ENCODE data around the gene ENTPD6.

ENTPD6 gene

DNA sequence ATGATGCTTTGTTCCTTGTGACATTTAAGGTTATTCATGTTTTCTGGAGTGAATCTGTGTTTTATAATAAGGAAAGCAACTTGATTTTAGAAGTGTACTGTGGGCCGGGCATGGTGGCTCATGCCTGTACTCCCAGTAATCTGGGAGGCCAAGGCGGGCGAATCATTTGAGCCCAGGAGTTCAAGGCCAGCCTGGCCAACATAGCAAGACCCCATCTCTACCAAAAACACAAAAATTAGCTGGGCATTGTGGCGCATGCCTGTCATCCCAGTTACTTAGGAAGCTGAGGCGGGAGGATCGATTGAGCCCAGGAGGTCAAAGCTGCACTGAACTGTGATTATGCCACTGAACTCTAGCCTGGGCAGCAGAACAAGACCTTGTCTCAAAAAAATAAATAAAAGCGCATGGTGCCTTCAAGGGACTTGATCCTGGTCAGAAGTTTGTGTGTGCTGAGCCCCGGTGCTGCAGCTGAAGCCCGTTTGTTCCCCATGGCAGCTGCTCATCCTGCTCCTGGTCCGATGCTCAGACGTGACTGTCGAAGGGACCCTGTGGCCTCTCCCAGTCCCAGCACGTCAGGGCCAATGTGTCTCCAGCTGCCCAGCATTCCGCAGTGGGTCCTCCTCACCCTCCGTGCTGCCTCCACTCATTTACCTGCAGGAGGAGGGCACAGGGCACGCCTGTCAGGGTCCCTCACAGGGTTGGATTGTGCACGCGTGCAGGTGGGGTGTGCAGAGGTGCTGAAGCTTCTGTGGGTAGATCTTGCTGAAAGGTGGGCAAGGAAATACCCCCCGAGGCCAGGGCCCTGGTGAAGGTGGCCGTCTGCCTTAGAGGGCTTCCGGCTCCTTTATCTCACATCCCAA lies 18.3 kb downstream of the ENTPD6 start:
- no peaks in the 10 kb centered on the region for H3K4me1 ChIP-seq (ENCODE audit: control insufficient read depth, low read depth, low read length)
- H3K27ac ChIP-seq (ENCODE audit: low read length): no peak overlapping the region
- no peak overlapping the region for H3K4me3 ChIP-seq (ENCODE audit: low read length)
- H3K27me3 ChIP-seq (ENCODE audit: control insufficient read depth, insufficient read depth, low read length): no peaks in the 10 kb centered on the region
- H3K9me3 ChIP-seq (ENCODE audit: control insufficient read depth, low read depth, low read length): no peaks in the 10 kb centered on the region
- peaks cover 18% of the 10 kb centered on the region for H3K36me3 ChIP-seq (ENCODE audit: control insufficient read depth, low read depth, low read length)
- no peak overlapping the region for H3K9ac ChIP-seq (ENCODE audit: low read length)

GRCh38 chr20:25214426-25214790 lies 18.9 kb downstream of the ENTPD6 start:
- Histone ChIP-seq H3K4me1 (ENCODE audit: control insufficient read depth, low read depth, low read length) (no peaks in the 10 kb centered on the region), H3K27ac (ENCODE audit: low read length) (no peak overlapping the region), H3K4me3 (ENCODE audit: low read length) (no peak overlapping the region), H3K9me3 (ENCODE audit: control insufficient read depth, low read depth, low read length) (no peaks in the 10 kb centered on the region), H3K36me3 (ENCODE audit: control insufficient read depth, low read depth, low read length) (peaks cover 19% of the 10 kb centered on the region), H3K9ac (ENCODE audit: low read length) (no peak overlapping the region), H3K27me3 (ENCODE audit: control insufficient read depth, insufficient read depth, low read length) (no peaks in the 10 kb centered on the region)

DNA sequence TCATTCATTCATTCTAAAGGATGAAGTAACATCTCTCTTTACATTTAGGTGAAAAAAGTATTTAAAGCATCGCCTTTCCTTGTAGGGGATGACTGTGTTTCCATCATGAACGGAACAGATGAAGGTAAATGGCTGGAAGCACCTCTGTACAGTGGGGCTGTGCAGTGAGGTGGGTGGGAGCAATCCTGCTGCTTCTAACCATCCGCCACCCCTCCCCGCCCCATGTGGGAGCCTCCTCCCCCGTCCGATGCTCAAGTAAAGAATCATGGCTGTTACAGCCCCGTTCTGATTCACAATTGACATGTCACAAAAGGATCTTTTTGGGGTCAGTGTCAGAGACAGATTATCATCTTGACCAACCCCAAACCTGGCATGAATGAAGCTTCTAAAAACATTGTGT lies 19.3 kb downstream of the ENTPD6 start:
- H3K4me3 ChIP-seq (ENCODE audit: low read length): no peak overlapping the region
- no peak overlapping the region for H3K27ac ChIP-seq (ENCODE audit: low read length)
- H3K4me1 ChIP-seq (ENCODE audit: control insufficient read depth, low read depth, low read length): no peaks in the 10 kb centered on the region
- H3K9ac ChIP-seq (ENCODE audit: low read length): no peak overlapping the region
- H3K36me3 ChIP-seq (ENCODE audit: control insufficient read depth, low read depth, low read length): peaks cover 19% of the 10 kb centered on the region
- no peaks in the 10 kb centered on the region for H3K9me3 ChIP-seq (ENCODE audit: control insufficient read depth, low read depth, low read length)
- no peaks in the 10 kb centered on the region for H3K27me3 ChIP-seq (ENCODE audit: control insufficient read depth, insufficient read depth, low read length)

DNA sequence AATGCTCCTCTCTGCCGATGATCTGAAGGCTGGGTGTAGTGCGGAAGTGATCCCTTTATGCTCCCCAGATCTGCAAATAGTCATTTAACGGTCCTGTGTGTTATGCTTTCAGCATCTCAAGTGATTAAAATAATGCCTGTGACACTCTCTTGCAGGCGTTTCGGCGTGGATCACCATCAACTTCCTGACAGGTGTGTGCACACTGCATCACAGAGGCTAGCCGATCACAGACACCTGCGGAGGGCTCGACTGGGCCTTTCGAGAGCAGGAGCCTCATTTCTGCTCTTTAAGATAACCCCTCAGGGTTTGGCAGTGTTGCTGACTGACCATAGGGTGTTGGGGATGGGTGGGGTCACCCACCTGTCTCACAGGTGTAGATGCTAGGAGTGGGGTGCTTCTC lies 20.0 kb downstream of the ENTPD6 start:
- Histone ChIP-seq H3K4me3 (ENCODE audit: low read length) (no peak overlapping the region), H3K27ac (ENCODE audit: low read length) (no peak overlapping the region), H3K36me3 (ENCODE audit: control insufficient read depth, low read depth, low read length) (peaks cover 19% of the 10 kb centered on the region), H3K9me3 (ENCODE audit: control insufficient read depth, low read depth, low read length) (no peaks in the 10 kb centered on the region), H3K4me1 (ENCODE audit: control insufficient read depth, low read depth, low read length) (no peaks in the 10 kb centered on the region), H3K9ac (ENCODE audit: low read length) (no peak overlapping the region), H3K27me3 (ENCODE audit: control insufficient read depth, insufficient read depth, low read length) (no peaks in the 10 kb centered on the region)

DNA sequence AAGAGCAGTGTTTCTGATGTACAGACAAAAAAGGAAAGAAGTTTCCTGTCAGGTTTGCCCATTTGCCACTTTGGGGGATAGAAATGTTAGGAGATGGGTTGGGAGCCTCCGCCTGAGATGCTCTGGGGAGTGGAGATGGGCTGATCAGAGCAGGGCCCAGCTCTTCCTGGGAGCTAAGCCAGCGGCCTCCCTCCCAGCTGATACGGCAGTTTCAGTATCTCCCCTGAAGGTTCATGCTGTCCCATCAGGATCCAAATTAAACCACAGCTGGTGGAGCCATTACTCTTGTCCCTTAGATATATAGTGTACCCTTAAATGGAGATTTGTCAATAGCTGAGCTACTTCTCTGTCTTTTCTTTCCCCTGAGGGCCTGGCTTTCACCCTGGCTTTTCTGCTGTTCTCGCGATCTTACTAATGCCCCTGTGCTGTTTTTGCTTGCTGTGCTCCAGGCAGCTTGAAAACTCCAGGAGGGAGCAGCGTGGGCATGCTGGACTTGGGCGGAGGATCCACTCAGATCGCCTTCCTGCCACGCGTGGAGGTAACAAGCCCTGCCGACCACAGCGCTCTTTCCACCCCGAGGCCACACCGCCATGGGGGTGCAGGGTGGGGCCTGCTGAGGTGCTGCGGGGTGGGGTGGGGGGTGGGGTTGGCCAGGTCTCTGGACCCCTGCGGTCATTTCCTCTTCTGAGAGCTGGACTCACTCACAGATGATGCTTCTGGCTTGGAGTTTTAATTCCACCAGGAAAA lies 20.9 kb downstream of the ENTPD6 start:
- no peaks in the 10 kb centered on the region for H3K27me3 ChIP-seq (ENCODE audit: control insufficient read depth, insufficient read depth, low read length)
- H3K9me3 ChIP-seq (ENCODE audit: control insufficient read depth, low read depth, low read length): no peaks in the 10 kb centered on the region
- no peak overlapping the region for H3K27ac ChIP-seq (ENCODE audit: low read length)
- peaks cover 19% of the 10 kb centered on the region for H3K36me3 ChIP-seq (ENCODE audit: control insufficient read depth, low read depth, low read length)
- H3K4me1 ChIP-seq (ENCODE audit: control insufficient read depth, low read depth, low read length): no peaks in the 10 kb centered on the region
- H3K9ac ChIP-seq (ENCODE audit: low read length): no peak overlapping the region
- no peak overlapping the region for H3K4me3 ChIP-seq (ENCODE audit: low read length)

DNA sequence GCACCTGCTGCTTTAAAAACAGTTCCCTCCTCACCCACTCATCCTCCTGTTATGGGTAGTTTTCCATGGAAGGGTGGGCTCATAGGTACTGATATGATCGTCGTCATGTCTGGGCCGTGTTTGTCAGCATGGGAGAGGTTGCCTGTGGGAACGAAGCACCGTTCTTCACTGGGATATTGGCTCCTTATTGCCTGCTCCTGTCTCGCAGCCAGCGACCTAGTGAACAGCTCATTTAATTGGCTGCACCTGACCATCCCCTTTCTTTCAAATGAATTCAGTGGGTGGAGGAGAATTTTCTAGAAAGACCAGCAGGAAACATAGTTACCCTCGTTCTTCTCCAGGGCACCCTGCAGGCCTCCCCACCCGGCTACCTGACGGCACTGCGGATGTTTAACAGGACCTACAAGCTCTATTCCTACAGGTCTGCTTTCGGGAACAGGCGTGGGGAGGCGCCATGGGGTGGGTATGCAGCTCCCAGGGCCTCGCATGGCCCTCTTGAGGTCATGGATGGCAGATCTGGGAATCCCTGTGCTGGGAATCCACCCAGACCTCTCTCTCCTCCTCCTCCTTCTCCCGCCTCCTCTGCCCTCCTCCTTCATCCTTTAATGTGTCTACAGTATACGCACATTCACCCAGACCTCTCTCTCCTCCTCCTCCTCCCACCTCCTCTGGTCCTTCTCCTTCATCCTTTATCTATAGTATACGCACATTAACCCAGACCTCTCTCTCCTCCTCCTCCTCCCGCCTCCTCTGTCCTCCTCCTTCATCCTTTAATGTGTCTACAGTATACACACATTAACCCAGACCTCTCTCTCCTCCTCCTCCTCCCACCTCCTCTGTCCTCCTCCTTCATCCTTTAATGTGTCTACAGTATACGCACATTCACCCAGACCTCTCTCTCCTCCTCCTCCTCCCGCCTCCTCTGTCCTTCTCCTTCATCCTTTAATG lies 21.9 kb downstream of the ENTPD6 start:
- Histone ChIP-seq H3K9ac (ENCODE audit: low read length) (no peak overlapping the region), H3K4me1 (ENCODE audit: control insufficient read depth, low read depth, low read length) (no peaks in the 10 kb centered on the region), H3K9me3 (ENCODE audit: control insufficient read depth, low read depth, low read length) (no peaks in the 10 kb centered on the region), H3K4me3 (ENCODE audit: low read length) (no peak overlapping the region), H3K27me3 (ENCODE audit: control insufficient read depth, insufficient read depth, low read length) (no peaks in the 10 kb centered on the region), H3K27ac (ENCODE audit: low read length) (no peak overlapping the region), H3K36me3 (ENCODE audit: control insufficient read depth, low read depth, low read length) (peaks cover 19% of the 10 kb centered on the region)

DNA sequence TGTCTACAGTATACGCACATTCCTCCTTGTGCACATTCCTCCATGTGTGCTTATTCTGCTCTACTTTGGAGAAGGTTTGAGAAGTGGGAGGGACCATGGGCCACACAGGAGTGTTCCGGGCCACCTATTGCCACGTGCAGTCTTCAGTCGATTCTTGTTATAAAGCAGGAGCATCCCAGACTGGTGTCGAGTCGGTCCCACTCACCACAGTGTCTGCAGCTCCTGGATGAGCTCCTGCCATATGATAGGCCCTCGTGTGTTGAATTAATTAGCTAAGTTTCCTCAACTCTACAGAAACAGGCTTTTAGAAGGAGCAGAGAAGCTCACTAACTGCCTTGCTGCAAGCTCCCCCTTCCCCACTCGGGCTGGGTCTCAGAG lies 22.6 kb downstream of the ENTPD6 start:
- Histone ChIP-seq H3K27ac (ENCODE audit: low read length) (no peak overlapping the region), H3K4me1 (ENCODE audit: control insufficient read depth, low read depth, low read length) (peaks cover 1% of the 10 kb centered on the region), H3K9me3 (ENCODE audit: control insufficient read depth, low read depth, low read length) (no peaks in the 10 kb centered on the region), H3K4me3 (ENCODE audit: low read length) (no peak overlapping the region), H3K27me3 (ENCODE audit: control insufficient read depth, insufficient read depth, low read length) (no peaks in the 10 kb centered on the region), H3K9ac (ENCODE audit: low read length) (no peak overlapping the region), H3K36me3 (ENCODE audit: control insufficient read depth, low read depth, low read length) (peaks cover 19% of the 10 kb centered on the region)

DNA sequence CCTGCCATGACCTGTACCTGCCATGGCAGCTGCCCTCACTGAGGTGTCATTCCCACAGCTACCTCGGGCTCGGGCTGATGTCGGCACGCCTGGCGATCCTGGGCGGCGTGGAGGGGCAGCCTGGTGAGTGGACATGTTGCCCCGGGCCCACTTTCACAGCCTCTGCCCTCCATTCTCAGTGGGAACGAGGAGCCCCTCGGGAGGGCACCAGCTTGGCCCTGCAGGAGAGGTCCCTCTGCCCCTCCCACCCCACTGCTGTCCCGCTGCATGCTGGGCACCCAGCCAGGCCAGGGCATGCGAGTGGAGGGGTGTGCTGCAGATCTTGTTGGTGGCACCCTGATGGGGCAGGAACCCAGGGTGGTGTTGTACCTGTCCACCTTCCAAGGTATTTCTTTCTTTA lies 23.0 kb downstream of the ENTPD6 start:
- peaks cover 5% of the 10 kb centered on the region for H3K4me1 ChIP-seq (ENCODE audit: control insufficient read depth, low read depth, low read length)
- no peak overlapping the region for H3K9ac ChIP-seq (ENCODE audit: low read length)
- H3K36me3 ChIP-seq (ENCODE audit: control insufficient read depth, low read depth, low read length): peaks cover 18% of the 10 kb centered on the region
- no peaks in the 10 kb centered on the region for H3K27me3 ChIP-seq (ENCODE audit: control insufficient read depth, insufficient read depth, low read length)
- H3K27ac ChIP-seq (ENCODE audit: low read length): no peak overlapping the region
- no peak overlapping the region for H3K4me3 ChIP-seq (ENCODE audit: low read length)
- no peaks in the 10 kb centered on the region for H3K9me3 ChIP-seq (ENCODE audit: control insufficient read depth, low read depth, low read length)

DNA sequence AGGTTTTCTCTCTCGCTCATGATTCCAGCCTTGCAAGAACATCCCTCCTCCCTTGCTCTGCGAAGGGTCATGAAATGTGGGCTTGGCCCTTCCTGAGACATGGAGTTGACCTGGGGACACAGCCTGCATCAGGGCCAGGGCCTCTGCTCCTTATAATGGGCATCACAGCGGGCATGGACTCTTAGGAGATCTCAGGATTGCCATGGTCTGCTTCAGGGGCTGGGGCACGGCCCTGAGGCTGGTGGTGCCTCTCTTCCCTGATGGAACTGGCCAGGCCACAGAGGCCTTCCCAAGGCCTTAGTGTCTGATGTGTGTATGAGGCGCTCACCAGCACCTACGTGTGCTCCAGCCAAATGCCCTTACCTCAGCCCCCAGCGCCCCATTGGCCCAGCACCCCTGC lies 23.9 kb downstream of the ENTPD6 start:
- Histone ChIP-seq H3K4me3 (ENCODE audit: low read length) (no peak overlapping the region), H3K9me3 (ENCODE audit: control insufficient read depth, low read depth, low read length) (no peaks in the 10 kb centered on the region), H3K27ac (ENCODE audit: low read length) (no peak overlapping the region), H3K9ac (ENCODE audit: low read length) (no peak overlapping the region), H3K27me3 (ENCODE audit: control insufficient read depth, insufficient read depth, low read length) (no peaks in the 10 kb centered on the region), H3K4me1 (ENCODE audit: control insufficient read depth, low read depth, low read length) (peaks cover 5% of the 10 kb centered on the region), H3K36me3 (ENCODE audit: control insufficient read depth, low read depth, low read length) (peaks cover 16% of the 10 kb centered on the region)

DNA sequence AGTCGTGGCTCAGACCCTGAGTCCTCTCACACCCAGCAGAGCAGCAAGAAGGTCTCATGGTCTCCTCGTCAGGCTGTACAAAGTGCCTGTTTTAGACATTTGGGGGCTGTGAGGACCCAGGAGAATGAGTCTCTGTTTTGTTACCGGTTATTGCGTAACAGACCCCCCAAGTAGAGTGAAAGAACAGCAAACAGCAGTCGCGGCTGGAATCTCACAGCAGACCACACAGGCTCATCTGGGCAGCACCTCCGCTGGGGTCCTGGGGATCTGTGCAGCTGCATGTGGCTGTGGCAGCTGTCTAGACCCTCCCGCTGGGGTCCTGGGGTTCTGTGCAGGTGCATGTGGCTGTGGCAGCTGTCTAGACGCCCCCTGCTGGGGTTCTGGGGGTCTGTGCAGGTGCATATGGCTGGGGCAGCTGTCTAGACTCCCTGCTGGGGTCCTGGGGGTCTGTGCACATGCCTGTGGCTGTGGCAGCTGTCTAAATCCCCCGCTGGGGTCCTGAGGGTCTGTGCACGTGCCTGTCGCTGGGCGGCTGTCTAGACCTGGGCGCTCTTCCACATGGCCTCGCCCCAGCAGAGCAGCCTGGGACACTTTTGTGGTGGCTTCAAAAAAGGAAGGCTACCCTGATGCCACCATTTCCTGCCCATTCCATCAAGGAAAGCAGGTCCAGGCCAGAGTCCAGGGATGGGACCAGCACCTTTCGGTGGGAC lies 24.7 kb downstream of the ENTPD6 start:
- Histone ChIP-seq H3K27me3 (ENCODE audit: control insufficient read depth, insufficient read depth, low read length) (no peaks in the 10 kb centered on the region), H3K36me3 (ENCODE audit: control insufficient read depth, low read depth, low read length) (peaks cover 11% of the 10 kb centered on the region), H3K4me1 (ENCODE audit: control insufficient read depth, low read depth, low read length) (peaks cover 5% of the 10 kb centered on the region), H3K4me3 (ENCODE audit: low read length) (no peak overlapping the region), H3K27ac (ENCODE audit: low read length) (no peak overlapping the region), H3K9me3 (ENCODE audit: control insufficient read depth, low read depth, low read length) (no peaks in the 10 kb centered on the region), H3K9ac (ENCODE audit: low read length) (no peak overlapping the region)

Measured in iPS-18a (cell line).